ENCODE results near the gene TTC3. TPM values are rescaled to one million over a fixed set of nuclear protein-coding genes. Genes with fewer than 3 reads are reported as not detected.

The TTC3 gene
- total and polyA plus RNA-seq, 2 of the 13 experiments (the other 11 are each of a cell fraction or from before 2014, with no cell fraction given), result 55.7 to 108 TPM

DNA sequence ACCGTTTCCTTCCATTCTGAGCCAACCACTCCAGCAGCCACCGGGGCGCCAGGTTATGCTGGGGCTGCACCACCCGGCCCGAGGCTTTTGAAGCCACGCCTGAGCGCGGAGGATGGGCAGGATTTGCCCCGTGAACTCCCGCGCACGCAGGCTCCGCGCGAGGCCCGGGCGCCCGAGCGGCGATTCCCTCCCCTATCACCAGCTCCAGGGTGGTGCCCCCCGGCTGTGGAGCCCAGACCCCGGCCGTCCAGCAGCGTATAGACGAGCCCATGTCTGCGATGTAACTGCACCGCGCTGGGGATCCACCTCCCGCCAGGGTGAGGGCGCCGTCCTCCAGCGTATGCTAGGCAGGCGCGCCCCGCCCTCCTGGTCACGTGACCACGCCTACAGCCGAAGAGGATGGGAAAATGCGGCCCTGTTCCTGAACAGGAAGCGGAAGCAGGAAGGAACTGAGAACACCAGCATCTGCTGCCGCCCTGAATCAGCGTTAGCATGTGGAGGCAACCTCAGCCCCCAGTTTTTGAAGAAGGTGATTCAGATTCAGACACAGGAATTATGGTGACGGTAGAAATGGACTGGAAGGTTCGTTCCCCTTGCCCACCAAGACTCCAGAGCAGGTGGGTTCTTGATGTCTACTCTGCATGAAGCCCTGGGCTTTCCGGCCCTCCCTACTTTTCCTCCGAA, 148.1 kb downstream of the TTC3 start (continued):
- no peak for TF ChIP-seq DMTF1 (CRISPR knock-in tag; IDR thresholded peaks at IDR 0.05)
- TF ChIP-seq CENPT (CRISPR knock-in tag; IDR thresholded peaks at IDR 0.05; ENCODE audit: low read depth), result no peak
- TF ChIP-seq ATF7-NPFF (CRISPR knock-in tag; IDR thresholded peaks at IDR 0.05; ENCODE audit: low read depth), result no peak
- TF ChIP-seq TARDBP (CRISPR knock-in tag; IDR thresholded peaks at IDR 0.05), result peak; percentile 68; the same call in 1 of the 2 replicates
- no peak for TF ChIP-seq ZBTB7A (CRISPR knock-in tag; IDR thresholded peaks at IDR 0.05)
- TF ChIP-seq AKAP8 (CRISPR knock-in tag; IDR thresholded peaks at IDR 0.05), result 0 out of 2 replicates have a peak, but pooled peaks have one; percentile 62
- TF ChIP-seq U2AF2 (IDR thresholded peaks at IDR 0.05; ENCODE audit: low read depth, low read length), result no peak
- TF ChIP-seq DDIT3 (CRISPR knock-in tag; IDR thresholded peaks at IDR 0.05), result no peak
- TF ChIP-seq E2F2 (CRISPR knock-in tag; IDR thresholded peaks at IDR 0.05; ENCODE audit: borderline replicate concordance), result no peak
- TF ChIP-seq TBP (CRISPR knock-in tag; IDR thresholded peaks at IDR 0.05), result no peak
- no peak for TF ChIP-seq ZNF746 (CRISPR knock-in tag; IDR thresholded peaks at IDR 0.05)
- no peak for TF ChIP-seq SRSF1 (optimal IDR thresholded peaks at IDR 0.05; ENCODE audit: low read depth, low read length)
- no peak for TF ChIP-seq ONECUT2 (CRISPR knock-in tag; IDR thresholded peaks at IDR 0.05)
- TF ChIP-seq PAX8 (CRISPR knock-in tag; IDR thresholded peaks at IDR 0.05; ENCODE audit: borderline replicate concordance), result 0 out of 2 replicates have a peak, but pooled peaks have one; percentile 57
- peak; percentile 79 for TF ChIP-seq MTA1 (CRISPR knock-in tag; IDR thresholded peaks at IDR 0.05; ENCODE audit: borderline replicate concordance)
- peak; percentile 45 for TF ChIP-seq JARID2 (CRISPR knock-in tag; IDR thresholded peaks at IDR 0.05; ENCODE audit: insufficient replicate concordance)
- TF ChIP-seq JUN (CRISPR knock-in tag; IDR thresholded peaks at IDR 0.05), result peak; percentile 48; the same call in 1 of the 2 replicates
- no peak; the same call in 1 of the 2 replicates for TF ChIP-seq ZNF713 (CRISPR knock-in tag; IDR thresholded peaks at IDR 0.05)
- peak; percentile 85 for TF ChIP-seq ZBTB20 (CRISPR knock-in tag; IDR thresholded peaks at IDR 0.05; ENCODE audit: borderline replicate concordance, low read depth)
- TF ChIP-seq, protein P1, sequence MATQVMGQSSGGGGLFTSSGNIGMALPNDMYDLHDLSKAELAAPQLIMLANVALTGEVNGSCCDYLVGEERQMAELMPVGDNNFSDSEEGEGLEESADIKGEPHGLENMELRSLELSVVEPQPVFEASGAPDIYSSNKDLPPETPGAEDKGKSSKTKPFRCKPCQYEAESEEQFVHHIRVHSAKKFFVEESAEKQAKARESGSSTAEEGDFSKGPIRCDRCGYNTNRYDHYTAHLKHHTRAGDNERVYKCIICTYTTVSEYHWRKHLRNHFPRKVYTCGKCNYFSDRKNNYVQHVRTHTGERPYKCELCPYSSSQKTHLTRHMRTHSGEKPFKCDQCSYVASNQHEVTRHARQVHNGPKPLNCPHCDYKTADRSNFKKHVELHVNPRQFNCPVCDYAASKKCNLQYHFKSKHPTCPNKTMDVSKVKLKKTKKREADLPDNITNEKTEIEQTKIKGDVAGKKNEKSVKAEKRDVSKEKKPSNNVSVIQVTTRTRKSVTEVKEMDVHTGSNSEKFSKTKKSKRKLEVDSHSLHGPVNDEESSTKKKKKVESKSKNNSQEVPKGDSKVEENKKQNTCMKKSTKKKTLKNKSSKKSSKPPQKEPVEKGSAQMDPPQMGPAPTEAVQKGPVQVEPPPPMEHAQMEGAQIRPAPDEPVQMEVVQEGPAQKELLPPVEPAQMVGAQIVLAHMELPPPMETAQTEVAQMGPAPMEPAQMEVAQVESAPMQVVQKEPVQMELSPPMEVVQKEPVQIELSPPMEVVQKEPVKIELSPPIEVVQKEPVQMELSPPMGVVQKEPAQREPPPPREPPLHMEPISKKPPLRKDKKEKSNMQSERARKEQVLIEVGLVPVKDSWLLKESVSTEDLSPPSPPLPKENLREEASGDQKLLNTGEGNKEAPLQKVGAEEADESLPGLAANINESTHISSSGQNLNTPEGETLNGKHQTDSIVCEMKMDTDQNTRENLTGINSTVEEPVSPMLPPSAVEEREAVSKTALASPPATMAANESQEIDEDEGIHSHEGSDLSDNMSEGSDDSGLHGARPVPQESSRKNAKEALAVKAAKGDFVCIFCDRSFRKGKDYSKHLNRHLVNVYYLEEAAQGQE (IDR thresholded peaks at IDR 0.05; ENCODE audit: borderline replicate concordance in 1 of 2, low read depth in 1 of 2, low read length in 2 of 2), result no peak
- peak; percentile 46 for TF ChIP-seq CBX1 (IDR thresholded peaks at IDR 0.05; ENCODE audit: low read depth)
- peak; percentile 37; the same call in 1 of the 2 replicates for TF ChIP-seq BORCS8-MEF2B (CRISPR knock-in tag; IDR thresholded peaks at IDR 0.05)
- TF ChIP-seq MLLT10 (CRISPR knock-in tag; IDR thresholded peaks at IDR 0.05), result no peak

All from HepG2 (cell line).